Measurements from ENCODE around the gene RBMS2.

The RBMS2 gene

DNA sequence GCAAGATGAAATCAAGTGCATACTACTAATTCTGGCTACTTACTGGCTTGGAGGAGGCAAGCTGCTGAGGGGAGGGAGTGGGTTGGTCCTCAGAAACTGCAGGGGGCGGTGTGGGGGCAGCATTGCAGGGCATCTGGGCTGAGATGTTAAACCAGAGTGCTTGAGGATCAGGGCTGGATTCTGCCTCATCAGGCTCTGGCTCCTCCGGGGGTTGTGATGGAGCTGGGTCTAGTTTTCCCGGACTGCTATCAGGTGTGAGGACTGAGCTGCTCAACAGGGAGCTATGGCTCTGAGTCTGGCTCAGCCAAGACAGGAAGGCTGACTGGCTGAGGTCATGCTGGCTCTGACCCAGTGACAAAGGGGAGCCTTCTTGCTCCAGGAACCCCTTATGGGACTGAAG is 79.9 kb downstream of the RBMS2 start:
- H3K27ac ChIP-seq = no peak overlapping the region
- no peak for TF ChIP-seq ZFX (IDR thresholded peaks at IDR 0.05; ENCODE audit: borderline replicate concordance)
- TF ChIP-seq, protein P1, sequence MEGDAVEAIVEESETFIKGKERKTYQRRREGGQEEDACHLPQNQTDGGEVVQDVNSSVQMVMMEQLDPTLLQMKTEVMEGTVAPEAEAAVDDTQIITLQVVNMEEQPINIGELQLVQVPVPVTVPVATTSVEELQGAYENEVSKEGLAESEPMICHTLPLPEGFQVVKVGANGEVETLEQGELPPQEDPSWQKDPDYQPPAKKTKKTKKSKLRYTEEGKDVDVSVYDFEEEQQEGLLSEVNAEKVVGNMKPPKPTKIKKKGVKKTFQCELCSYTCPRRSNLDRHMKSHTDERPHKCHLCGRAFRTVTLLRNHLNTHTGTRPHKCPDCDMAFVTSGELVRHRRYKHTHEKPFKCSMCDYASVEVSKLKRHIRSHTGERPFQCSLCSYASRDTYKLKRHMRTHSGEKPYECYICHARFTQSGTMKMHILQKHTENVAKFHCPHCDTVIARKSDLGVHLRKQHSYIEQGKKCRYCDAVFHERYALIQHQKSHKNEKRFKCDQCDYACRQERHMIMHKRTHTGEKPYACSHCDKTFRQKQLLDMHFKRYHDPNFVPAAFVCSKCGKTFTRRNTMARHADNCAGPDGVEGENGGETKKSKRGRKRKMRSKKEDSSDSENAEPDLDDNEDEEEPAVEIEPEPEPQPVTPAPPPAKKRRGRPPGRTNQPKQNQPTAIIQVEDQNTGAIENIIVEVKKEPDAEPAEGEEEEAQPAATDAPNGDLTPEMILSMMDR (IDR thresholded peaks at IDR 0.05) = peak; percentile 30

DNA sequence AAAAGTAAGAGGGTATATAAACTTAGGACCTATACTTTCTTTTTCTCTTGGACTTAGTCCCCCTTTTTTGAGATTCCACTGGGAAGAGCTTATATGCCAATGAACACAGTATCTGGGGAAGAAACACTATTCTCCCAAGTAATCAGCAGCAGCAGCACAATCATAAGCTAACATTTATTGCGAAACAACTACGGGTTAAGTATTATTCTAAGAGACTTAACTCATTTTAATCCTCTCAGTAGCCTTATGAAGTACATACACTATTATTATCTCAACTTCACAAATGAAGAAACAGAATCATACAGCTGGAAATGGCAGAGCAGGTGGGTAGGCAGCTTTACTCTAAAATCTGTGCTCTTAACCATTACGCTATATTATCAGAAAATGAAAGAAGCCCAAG is 80.6 kb downstream of the RBMS2 start:
- TF ChIP-seq, protein P1 (IDR thresholded peaks at IDR 0.05) = no peak
- no peak for TF ChIP-seq ZFX (IDR thresholded peaks at IDR 0.05; ENCODE audit: borderline replicate concordance)

GRCh38 chr12:56604355-56604754 is 82.7 kb downstream of the RBMS2 start:
- no peak for TF ChIP-seq ZFX (IDR thresholded peaks at IDR 0.05; ENCODE audit: borderline replicate concordance)
- TF ChIP-seq, protein P1 (IDR thresholded peaks at IDR 0.05) = no peak

More for the DNA sequence above, 80.6 kb downstream of the RBMS2 start:
- H3K27ac ChIP-seq = no peak overlapping the region

DNA sequence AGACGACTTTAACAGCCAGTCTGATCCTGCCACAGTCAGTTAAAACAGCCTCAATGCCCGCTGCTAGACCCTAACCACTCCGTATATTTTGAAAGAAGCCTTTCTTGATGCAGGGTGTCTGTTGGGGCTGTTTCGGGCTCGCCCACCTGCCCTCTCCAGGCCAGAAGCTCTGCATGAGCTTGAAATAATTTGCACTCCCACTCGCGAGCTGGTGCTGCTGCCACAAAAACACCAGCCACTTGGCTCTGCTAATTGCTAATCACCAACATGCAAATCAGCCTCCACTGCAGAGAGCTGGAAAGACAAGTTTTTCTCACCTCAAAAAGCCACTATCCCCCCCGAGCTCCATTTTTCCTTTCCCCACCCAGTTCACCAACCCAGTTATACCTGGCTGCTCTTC is 93.0 kb downstream of the RBMS2 start:
- H3K27ac ChIP-seq = no peak overlapping the region
- TF ChIP-seq, protein P1 (IDR thresholded peaks at IDR 0.05) = no peak
- TF ChIP-seq ZFX (IDR thresholded peaks at IDR 0.05; ENCODE audit: borderline replicate concordance) = no peak

More at GRCh38 chr12:56604355-56604754, 82.7 kb downstream of the RBMS2 start:
- no peak overlapping the region for H3K27ac ChIP-seq

DNA sequence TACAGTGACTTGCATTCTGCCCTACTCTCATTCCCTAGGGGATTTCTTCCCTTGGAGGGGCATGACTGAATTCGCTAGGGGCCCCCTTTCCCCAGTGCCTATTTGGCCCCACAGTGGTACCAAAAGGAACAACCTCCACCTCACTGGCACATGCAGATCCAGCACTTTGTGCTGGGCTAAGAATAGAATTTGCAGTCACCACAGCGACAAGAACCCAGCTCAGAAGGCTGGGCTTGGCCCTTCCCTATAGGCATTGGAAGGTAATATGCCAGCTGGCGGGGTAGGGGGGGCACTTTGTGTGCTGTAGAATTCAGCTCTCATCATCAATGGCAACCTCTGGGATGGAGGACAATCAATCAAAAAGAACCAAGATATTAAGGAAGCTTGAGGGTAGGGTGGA is 94.6 kb downstream of the RBMS2 start:
- TF ChIP-seq ZFX (IDR thresholded peaks at IDR 0.05; ENCODE audit: borderline replicate concordance) = no peak
- TF ChIP-seq, protein P1 (IDR thresholded peaks at IDR 0.05) = no peak
- H3K27ac ChIP-seq = no peak overlapping the region

DNA sequence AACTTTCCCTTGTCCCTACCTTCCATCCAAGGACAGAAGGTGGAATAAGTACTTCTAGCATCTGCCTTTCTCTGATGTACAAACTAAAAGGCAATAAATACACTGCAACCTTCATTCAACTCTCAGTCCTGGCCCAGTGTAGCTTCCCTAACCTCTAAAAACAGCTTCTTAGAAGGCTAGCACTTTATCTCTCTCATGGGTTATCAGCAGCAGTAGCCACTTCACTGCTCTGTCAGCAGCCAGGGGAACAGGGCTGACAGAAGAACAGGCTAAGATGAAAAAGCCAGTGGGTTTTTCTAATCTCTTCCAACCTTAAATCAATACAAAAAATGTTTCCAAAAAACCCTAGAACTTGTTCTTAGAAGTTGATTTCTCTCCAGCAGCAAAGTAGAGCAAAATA is 95.3 kb downstream of the RBMS2 start:
- TF ChIP-seq, protein P1 (IDR thresholded peaks at IDR 0.05) = no peak
- no peak for TF ChIP-seq ZFX (IDR thresholded peaks at IDR 0.05; ENCODE audit: borderline replicate concordance)
- H3K27ac ChIP-seq = no peak overlapping the region

DNA sequence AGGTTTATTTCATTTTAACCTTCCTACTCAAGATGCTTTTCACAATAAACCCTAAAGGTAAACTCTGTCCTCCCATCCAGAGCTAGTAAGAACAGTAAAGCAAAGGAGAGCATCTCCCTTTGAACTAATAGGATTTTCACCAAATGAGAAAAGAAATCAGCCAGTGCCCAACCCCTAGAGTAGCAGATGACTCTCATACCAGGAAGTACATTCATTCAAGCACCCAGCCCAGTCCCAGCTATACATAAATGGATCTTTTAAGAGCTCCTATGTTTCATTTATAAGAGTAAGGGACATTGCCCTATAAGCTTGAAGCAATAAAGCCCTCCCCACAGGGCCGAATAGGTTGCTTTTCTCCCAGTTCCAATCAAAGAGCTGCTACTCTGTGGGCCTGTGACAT is 100.9 kb downstream of the RBMS2 start:
- no peak overlapping the region for H3K27ac ChIP-seq
- TF ChIP-seq, protein P1 (IDR thresholded peaks at IDR 0.05) = no peak
- no peak for TF ChIP-seq ZFX (IDR thresholded peaks at IDR 0.05; ENCODE audit: borderline replicate concordance)
